BJ (cell line): ENCODE results near the gene SLC41A1. TPM values are rescaled to one million over a fixed set of nuclear protein-coding genes. Genes with fewer than 3 reads are reported as not detected.

Experiments
- CTCF ChIA-PET: fragments of 350-600 bp; formaldehyde crosslinking; extraction: SDS; loops from one replicate; lab custom pipeline; 2021; ENCODE audit warnings: antibody characterized with exemption, inconsistent platforms; lab: Yijun Ruan, JAX
- POLR2A ChIA-PET: fragments of 300-600 bp; sonication (Branson Sonifier 250); formaldehyde crosslinking; extraction: SDS; loops from one replicate; lab custom pipeline; 2021; ENCODE audit warnings: antibody characterized with exemption; lab: Charles Lee
- DNase-seq: peaks from one replicate; pipeline ENCODE4 v3.0.0-alpha.2; 2011; ENCODE audit warnings: low read depth
- H3K27me3 ChIP-seq: 2 replicates; pipeline ENCODE4 v1.6.0; 2011; ENCODE audit warnings: low read length; ENCODE audit not compliant: control insufficient read depth, insufficient read depth
- H3K36me3 ChIP-seq: 2 replicates; pipeline ENCODE4 v1.5.1; 2011; ENCODE audit warnings: low read length; ENCODE audit not compliant: control insufficient read depth, insufficient read depth
- H3K4me3 ChIP-seq: 2 replicates; pipeline ENCODE4 v1.5.1; 2011; ENCODE audit warnings: low read depth, mild to moderate bottlenecking, control low read depth, low read length
- CTCF ChIP-seq: IDR thresholded peaks from 2 replicates; pipeline ENCODE4 v1.5.1; 2011; ENCODE audit warnings: low read depth, mild to moderate bottlenecking, control low read depth, inconsistent platforms, low read length, moderate library complexity; ENCODE audit not compliant: insufficient read depth
- polyA plus RNA-seq: library from polyadenylated mRNA; depleted of rRNA; stranded (reverse); fragments of >200 nt; gene quantifications from 2 replicates; pipeline ENCODE4 v1.2.3, GENCODE V29; 2011

Gene SLC41A1
- polyA plus RNA-seq, 1 experiment = 29.4 TPM

GRCh38 chr1:205763980-205764379, 49.0 kb downstream of the SLC41A1 start:
- ChIA-PET CTCF (interaction anchor here (0.6 to 1.0 kb wide), 3 partner anchors 12 to 59 kb away, joined by 3 to 4 read pairs (median 3); partner anchors contain the start of gene RAB29), POLR2A (no interaction called here)
- Histone ChIP-seq H3K27me3 (no peaks in the 10 kb centered on the region), H3K4me3 (no peak overlapping the region), H3K36me3 (no peaks in the 10 kb centered on the region)
- no peak for TF ChIP-seq CTCF
- DNase-seq = no peak

DNA sequence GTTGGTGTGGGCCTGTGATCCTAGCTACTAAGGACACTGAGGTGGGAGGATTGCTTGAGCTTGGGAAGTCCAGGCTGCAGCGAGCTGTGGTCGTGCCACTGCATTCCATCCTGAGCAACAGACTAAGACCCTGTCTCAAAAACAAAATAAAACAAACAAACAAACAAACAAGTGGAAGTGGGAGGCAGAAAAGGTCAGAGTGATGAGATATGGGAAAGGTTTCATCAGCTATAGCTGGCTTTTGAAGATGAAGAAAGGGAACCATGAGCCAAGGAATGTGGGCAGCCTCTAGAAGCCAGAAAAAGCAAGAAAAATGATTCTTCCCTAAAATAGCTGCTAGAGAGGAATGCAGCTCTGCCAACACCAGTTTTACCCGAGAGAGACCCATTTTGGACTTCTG, 52.4 kb downstream of the SLC41A1 start:
- no peak for TF ChIP-seq CTCF
- DNase-seq = no peak
- H3K4me3 ChIP-seq = no peak overlapping the region
- ChIA-PET CTCF (interaction anchor here (1.9 kb wide), 1 partner anchor 102 kb away, joined by 6 read pairs; no protein-coding TSS in a partner anchor), POLR2A (no interaction called here)
- H3K36me3 ChIP-seq = no peaks in the 10 kb centered on the region
- no peaks in the 10 kb centered on the region for H3K27me3 ChIP-seq

- no peak overlapping the region for H3K4me3 ChIP-seq
- POLR2A ChIA-PET = no interaction called here
- H3K36me3 ChIP-seq = no peaks in the 10 kb centered on the region
- CTCF ChIA-PET = no interaction called here
- H3K27me3 ChIP-seq = no peaks in the 10 kb centered on the region
- TF ChIP-seq CTCF = no peak
- DNase-seq = no peak
Measured at GRCh38 chr1:205756552-205756951, 56.4 kb downstream of the SLC41A1 start.

DNA sequence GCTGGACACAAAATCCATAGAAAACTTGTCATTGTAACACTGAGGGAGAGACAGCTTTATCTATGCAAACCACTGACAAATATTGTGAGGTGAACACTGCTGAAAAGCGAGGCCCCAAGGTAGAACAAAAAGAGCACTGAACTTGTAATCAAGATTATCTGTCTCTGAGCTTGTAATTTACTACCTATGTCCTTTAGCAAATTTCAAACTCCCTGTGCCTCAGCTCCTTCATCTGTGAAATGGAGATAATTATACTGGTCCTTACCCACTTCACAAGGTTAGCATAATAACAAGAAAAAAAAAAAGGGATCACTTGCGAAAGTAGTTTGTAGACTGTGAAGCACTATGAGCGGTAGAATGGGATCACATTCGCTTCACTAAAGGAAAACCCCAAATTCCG, 58.1 kb downstream of the SLC41A1 start:
- Histone ChIP-seq H3K27me3 (no peaks in the 10 kb centered on the region), H3K4me3 (no peak overlapping the region), H3K36me3 (no peaks in the 10 kb centered on the region)
- no peak for TF ChIP-seq CTCF
- DNase-seq = no peak
- CTCF ChIA-PET = no interaction called here
- POLR2A ChIA-PET = no interaction called here

GRCh38 chr1:205751036-205751651, 61.9 kb downstream of the SLC41A1 start:
- ChIA-PET POLR2A (no interaction called here), CTCF (no interaction called here)
- no peak overlapping the region for H3K4me3 ChIP-seq
- H3K36me3 ChIP-seq = no peaks in the 10 kb centered on the region
- no peak for DNase-seq
- TF ChIP-seq CTCF = no peak
- H3K27me3 ChIP-seq = no peaks in the 10 kb centered on the region
